ENCODE results near the gene VAX1.
A peak's percentile ranks its signal among the peaks of the same experiment; 100 is the strongest.

VAX1 gene

DNA sequence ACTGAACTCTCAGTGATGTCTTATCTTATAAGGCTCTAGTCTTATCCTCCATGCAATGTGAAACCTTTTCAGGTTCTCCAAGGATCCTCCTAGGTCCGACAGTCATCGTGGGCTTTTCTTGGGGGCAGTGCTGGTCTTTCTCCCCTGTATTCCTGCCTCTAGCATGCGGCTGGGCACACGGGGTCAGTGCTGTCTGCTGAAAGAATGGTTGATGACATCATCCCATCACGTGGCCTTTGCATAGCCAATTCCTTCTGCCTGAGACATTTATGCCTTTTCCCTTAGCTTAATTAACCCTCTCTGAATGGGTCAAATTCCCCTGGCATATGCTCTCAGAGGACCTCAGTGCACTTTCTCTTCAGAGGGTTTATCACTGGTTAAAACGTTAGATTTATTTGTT is 32.2 kb upstream of the VAX1 start:
- no peak for DNase-seq
- H3K4me1 ChIP-seq (ENCODE audit: control insufficient read depth, insufficient read depth, low read length, poor library complexity, severe bottlenecking), result peaks cover 8% of the 10 kb centered on the region
- H3K27me3 ChIP-seq (replicated peaks; ENCODE audit: control insufficient read depth, insufficient read depth, low read length, poor library complexity, severe bottlenecking), result peaks cover 53% of the 10 kb centered on the region
- no peaks in the 10 kb centered on the region for H3K36me3 ChIP-seq (ENCODE audit: control insufficient read depth, insufficient read depth, low read length)
- no peak overlapping the region for H3K27ac ChIP-seq (ENCODE audit: insufficient read depth, low read length, poor library complexity, severe bottlenecking)
- H3K9me3 ChIP-seq (ENCODE audit: control insufficient read depth, low read length), result no peaks in the 10 kb centered on the region
- H3K4me3 ChIP-seq (ENCODE audit: insufficient read depth, low read depth, low read length, poor library complexity, severe bottlenecking), result no peak overlapping the region

DNA sequence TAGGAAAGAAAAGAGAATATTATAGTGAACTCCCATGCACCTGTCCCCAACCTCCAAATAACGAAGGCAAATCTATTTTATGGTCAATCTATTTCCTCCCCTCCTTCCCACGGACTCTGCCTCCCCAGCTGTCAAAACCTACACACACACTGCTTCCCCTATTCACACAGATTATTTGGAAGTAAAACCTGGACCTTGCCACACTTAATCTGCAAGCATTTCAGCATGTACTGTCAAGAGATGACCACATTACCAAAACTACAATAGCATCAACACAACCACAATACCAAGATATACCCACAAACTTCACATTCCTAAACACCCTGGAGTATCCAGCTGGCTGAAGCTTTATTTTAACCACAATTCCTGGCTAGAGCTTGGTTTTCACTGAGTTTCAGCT is 31.4 kb upstream of the VAX1 start:
- H3K27ac ChIP-seq (ENCODE audit: insufficient read depth, low read length, poor library complexity, severe bottlenecking), result no peak overlapping the region
- H3K27me3 ChIP-seq (replicated peaks; ENCODE audit: control insufficient read depth, insufficient read depth, low read length, poor library complexity, severe bottlenecking), result peaks cover 59% of the 10 kb centered on the region
- no peak for DNase-seq
- H3K36me3 ChIP-seq (ENCODE audit: control insufficient read depth, insufficient read depth, low read length), result no peaks in the 10 kb centered on the region
- H3K4me1 ChIP-seq (ENCODE audit: control insufficient read depth, insufficient read depth, low read length, poor library complexity, severe bottlenecking), result peaks cover 15% of the 10 kb centered on the region
- no peaks in the 10 kb centered on the region for H3K9me3 ChIP-seq (ENCODE audit: control insufficient read depth, low read length)
- no peak overlapping the region for H3K4me3 ChIP-seq (ENCODE audit: insufficient read depth, low read depth, low read length, poor library complexity, severe bottlenecking)

DNA sequence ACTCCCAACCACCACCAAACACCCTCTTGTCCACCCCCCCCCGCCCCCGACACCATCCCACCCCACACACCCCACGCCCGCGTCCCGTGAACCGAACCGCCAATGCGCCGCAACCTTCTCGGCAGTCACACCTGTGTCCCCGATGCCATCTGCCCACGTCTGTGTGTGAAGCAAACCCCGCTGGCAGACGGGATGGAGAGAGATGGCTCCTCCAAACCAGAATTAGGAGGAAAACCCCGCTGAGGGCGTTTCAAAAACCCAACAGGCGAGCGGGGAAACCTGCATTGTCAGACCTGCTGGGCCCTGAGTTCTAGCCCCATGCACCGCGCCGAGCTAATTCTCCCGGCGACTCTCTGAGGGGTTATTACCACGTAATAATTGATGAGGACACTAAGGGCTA is 30.7 kb upstream of the VAX1 start:
- H3K36me3 ChIP-seq (ENCODE audit: control insufficient read depth, insufficient read depth, low read length), result no peaks in the 10 kb centered on the region
- peaks cover 61% of the 10 kb centered on the region for H3K27me3 ChIP-seq (replicated peaks; ENCODE audit: control insufficient read depth, insufficient read depth, low read length, poor library complexity, severe bottlenecking)
- H3K4me1 ChIP-seq (ENCODE audit: control insufficient read depth, insufficient read depth, low read length, poor library complexity, severe bottlenecking), result peaks cover 16% of the 10 kb centered on the region
- no peak for DNase-seq
- no peak overlapping the region for H3K4me3 ChIP-seq (ENCODE audit: insufficient read depth, low read depth, low read length, poor library complexity, severe bottlenecking)
- no peak overlapping the region for H3K27ac ChIP-seq (ENCODE audit: insufficient read depth, low read length, poor library complexity, severe bottlenecking)
- no peaks in the 10 kb centered on the region for H3K9me3 ChIP-seq (ENCODE audit: control insufficient read depth, low read length)

DNA sequence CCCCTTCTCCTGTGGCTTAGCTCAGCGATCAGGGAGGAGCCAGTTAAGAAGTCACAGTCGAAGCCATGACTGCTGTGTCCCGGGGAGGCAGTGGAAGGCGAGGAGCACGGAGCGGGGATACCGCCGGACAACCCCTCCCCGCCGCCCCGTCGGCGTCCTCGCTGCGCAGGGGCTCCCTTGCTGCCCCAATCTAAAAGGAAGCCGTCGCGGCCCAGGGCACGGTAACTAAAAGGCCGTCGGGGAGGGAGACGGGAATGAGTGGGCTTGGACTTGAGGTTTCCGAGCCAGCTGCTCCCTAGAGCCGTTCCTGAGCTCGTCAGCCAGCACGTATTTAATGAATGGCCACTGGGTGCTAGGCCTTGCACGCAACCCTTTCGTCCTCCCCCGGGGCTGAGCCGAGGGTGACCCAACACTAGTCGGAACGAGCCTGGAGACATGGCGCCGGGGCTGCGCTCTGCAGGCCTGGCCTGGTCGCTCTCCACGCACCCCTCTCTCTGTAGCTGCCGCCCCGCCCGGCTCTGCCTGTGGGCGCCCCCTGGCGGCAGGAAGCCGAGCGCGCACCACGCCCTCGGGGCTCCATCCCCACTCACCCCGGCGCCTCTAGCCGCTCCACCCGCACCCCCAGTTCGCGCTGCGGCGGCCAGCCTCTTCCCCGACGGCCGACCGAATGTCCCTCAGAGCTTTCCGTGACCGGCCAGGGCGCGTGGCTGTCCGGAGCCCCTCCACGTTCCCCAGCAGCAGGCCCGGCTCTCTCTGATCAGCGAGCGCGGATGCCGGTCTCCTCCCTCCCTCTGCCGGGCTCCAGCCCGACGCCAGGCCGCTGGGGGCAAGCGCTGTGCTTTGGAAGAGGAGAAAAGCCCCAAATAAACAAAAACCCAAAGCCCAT is 30.0 kb upstream of the VAX1 start:
- H3K36me3 ChIP-seq (ENCODE audit: control insufficient read depth, insufficient read depth, low read length), result no peaks in the 10 kb centered on the region
- peaks cover 23% of the 10 kb centered on the region for H3K4me1 ChIP-seq (ENCODE audit: control insufficient read depth, insufficient read depth, low read length, poor library complexity, severe bottlenecking)
- peak; percentile 20 to 44 (median 28) for DNase-seq
- H3K9me3 ChIP-seq (ENCODE audit: control insufficient read depth, low read length), result no peaks in the 10 kb centered on the region
- peak overlapping the region; percentile 12 for H3K4me3 ChIP-seq (ENCODE audit: insufficient read depth, low read depth, low read length, poor library complexity, severe bottlenecking)
- no peak overlapping the region for H3K27ac ChIP-seq (ENCODE audit: insufficient read depth, low read length, poor library complexity, severe bottlenecking)
- H3K27me3 ChIP-seq (replicated peaks; ENCODE audit: control insufficient read depth, insufficient read depth, low read length, poor library complexity, severe bottlenecking), result peaks cover 64% of the 10 kb centered on the region

DNA sequence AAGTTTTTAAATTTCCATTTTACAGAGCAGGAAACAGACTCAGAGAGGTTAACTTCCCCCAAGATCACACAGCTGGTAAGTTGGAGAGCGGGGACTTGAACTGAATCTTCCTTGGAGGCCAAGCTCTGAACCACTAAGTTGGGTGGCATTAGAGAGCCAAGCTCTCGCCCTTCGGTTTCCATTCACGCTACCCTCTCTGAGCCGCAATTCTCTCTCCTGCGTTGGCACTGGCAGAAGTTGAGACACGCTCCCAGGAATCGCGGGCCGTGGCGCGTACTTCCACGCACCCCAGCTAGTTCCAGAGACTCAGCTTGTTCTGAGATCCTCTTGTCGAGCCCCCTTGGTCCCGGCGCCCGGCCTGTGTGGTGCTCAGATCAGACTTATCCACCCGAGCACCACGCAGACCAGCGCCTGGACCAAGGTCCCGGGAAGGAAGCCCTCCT is 29.3 kb upstream of the VAX1 start:
- Histone ChIP-seq H3K27ac (ENCODE audit: insufficient read depth, low read length, poor library complexity, severe bottlenecking) (no peak overlapping the region), H3K9me3 (ENCODE audit: control insufficient read depth, low read length) (no peaks in the 10 kb centered on the region), H3K4me1 (ENCODE audit: control insufficient read depth, insufficient read depth, low read length, poor library complexity, severe bottlenecking) (peaks cover 30% of the 10 kb centered on the region), H3K4me3 (ENCODE audit: insufficient read depth, low read depth, low read length, poor library complexity, severe bottlenecking) (no peak overlapping the region), H3K27me3 (replicated peaks; ENCODE audit: control insufficient read depth, insufficient read depth, low read length, poor library complexity, severe bottlenecking) (peaks cover 67% of the 10 kb centered on the region), H3K36me3 (ENCODE audit: control insufficient read depth, insufficient read depth, low read length) (no peaks in the 10 kb centered on the region)
- no peak for DNase-seq

DNA sequence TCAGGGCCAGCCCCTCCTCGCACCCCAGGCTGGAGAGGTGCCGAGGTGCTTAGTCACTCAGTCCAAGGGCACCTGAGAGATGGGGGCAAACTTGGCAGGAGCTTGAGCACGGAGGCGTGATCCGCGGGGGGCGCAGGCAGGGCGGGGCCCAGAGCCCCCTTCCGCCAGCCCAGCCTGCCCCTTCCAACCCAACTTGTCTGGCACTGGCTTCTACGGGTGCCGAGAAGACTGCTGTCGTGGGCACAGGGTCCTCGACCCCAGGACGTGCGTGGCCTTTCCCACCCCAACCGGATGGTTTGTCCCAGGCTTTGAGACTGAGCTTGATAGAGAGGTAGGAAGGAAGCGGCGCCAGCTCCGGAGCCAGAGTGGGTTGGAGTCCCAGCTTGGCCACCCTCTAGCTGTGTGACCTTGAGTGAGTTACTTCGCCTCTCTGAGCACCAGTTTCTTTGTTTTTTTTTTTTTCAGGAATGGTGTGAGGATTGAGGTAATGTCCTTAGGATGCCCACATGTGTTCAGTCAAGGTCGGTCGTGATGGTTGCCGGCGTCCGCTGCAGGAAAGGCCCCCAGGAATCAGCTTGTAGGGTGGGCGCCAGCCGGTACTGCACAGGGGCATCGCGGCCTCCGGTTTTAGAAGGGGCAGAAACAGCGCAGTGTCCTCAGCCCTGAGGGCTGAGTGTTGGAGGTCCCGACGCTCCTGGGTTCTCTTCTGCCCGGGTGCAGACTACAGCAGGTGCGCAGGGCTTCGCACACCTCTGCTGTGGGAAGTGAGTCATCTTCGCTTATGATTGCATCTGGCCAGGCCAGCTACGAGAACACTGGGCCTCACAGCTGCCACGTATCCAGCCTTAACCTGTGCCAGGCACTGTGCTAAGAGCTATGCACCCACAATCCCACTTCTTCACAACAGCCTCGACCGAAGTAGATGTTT is 28.6 kb upstream of the VAX1 start:
- Histone ChIP-seq H3K4me3 (ENCODE audit: insufficient read depth, low read depth, low read length, poor library complexity, severe bottlenecking) (no peak overlapping the region), H3K27me3 (replicated peaks; ENCODE audit: control insufficient read depth, insufficient read depth, low read length, poor library complexity, severe bottlenecking) (peaks cover 70% of the 10 kb centered on the region), H3K27ac (ENCODE audit: insufficient read depth, low read length, poor library complexity, severe bottlenecking) (no peak overlapping the region), H3K9me3 (ENCODE audit: control insufficient read depth, low read length) (no peaks in the 10 kb centered on the region), H3K36me3 (ENCODE audit: control insufficient read depth, insufficient read depth, low read length) (no peaks in the 10 kb centered on the region), H3K4me1 (ENCODE audit: control insufficient read depth, insufficient read depth, low read length, poor library complexity, severe bottlenecking) (peaks cover 33% of the 10 kb centered on the region)
- no peak for DNase-seq

DNA sequence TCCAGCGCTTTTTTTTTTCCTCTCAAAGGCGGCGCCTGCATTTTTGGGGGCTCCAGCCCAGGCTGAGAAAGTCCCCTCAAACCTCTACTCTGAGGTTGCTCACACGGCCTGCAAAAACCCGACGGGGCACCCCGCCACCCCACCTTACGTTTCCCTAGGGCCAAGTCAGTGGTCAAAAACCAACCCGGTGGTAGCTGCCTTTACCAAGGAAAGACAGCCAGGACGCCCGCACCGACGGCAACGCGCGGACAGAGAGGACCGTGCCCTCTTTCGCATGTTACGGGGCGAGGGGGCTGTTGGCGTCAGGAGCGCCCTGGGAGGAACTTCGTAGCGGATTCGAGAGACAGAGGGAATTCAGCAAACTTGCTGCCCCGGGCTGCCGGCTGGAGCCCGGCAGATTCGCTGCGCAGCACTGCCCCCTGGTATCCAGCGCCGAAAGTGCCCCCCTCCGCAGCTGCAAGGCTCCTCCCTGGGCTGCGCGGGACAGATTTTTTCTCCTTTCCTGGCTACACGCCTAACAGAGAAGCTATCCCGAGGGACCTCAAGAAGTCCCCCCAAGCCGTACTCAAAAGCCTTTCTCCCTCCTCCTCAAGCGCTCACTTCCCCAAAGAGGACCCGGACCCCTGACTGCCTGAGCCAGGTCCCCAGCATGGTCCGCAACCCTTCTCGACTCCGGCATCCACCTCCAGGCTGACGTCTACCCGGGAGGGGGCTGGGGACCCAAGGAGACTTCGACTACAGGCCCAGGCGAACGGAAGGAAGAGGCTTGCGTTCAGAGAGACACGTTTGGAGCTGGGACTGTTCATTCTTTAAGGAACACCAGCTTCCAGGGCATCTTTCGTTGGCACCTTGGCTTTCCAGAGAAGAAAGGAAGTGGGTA is 27.7 kb upstream of the VAX1 start:
- no peak for DNase-seq
- peaks cover 33% of the 10 kb centered on the region for H3K4me1 ChIP-seq (ENCODE audit: control insufficient read depth, insufficient read depth, low read length, poor library complexity, severe bottlenecking)
- H3K4me3 ChIP-seq (ENCODE audit: insufficient read depth, low read depth, low read length, poor library complexity, severe bottlenecking), result no peak overlapping the region
- no peak overlapping the region for H3K27ac ChIP-seq (ENCODE audit: insufficient read depth, low read length, poor library complexity, severe bottlenecking)
- peaks cover 74% of the 10 kb centered on the region for H3K27me3 ChIP-seq (replicated peaks; ENCODE audit: control insufficient read depth, insufficient read depth, low read length, poor library complexity, severe bottlenecking)
- no peaks in the 10 kb centered on the region for H3K36me3 ChIP-seq (ENCODE audit: control insufficient read depth, insufficient read depth, low read length)
- no peaks in the 10 kb centered on the region for H3K9me3 ChIP-seq (ENCODE audit: control insufficient read depth, low read length)

DNA sequence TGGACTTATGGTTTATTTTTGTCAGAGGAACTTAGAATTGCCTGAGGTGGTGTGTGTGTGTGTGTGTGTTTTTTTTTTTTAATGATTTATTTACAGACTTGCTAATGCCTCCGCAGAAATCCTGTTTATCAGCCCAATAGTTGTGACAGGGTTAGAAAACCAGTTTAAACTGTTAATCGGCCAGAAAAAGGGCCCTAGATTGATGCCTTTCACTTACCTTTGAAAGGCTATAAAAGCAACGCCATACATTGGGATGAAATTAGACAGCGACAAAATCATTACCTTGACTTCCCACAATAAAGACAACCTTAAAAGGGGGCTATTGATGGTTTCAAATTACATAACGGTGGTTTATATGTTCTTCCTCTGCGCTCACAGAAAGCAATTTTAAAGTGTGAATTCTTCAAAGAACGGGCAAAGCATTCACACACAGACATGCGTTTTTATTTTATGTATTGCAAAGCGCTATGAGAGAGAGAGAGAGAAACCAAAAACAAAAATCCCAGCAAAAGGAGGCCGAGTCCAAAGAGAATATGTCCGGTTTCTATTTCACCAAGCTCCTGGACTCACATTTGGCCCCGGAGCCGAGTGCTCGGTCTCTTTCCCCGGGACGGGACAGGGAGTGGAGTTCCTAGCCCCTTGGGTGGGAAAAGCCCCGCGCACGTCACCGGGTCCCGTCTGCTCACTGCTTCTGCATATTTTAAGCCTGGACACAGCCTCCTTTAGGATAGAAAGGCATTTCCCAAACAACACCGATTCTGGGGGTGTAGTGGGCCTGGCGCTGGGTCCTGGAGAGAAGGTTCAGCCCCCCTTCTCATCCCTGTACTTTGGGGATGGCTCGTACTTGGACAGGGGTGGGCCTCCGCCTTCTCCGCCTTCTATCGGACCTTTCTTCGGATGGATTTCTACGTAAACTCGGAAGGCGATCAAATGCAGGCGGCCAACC is 26.8 kb upstream of the VAX1 start:
- Histone ChIP-seq H3K27ac (ENCODE audit: insufficient read depth, low read length, poor library complexity, severe bottlenecking) (no peak overlapping the region), H3K4me3 (ENCODE audit: insufficient read depth, low read depth, low read length, poor library complexity, severe bottlenecking) (no peak overlapping the region), H3K36me3 (ENCODE audit: control insufficient read depth, insufficient read depth, low read length) (no peaks in the 10 kb centered on the region), H3K4me1 (ENCODE audit: control insufficient read depth, insufficient read depth, low read length, poor library complexity, severe bottlenecking) (peaks cover 33% of the 10 kb centered on the region), H3K27me3 (replicated peaks; ENCODE audit: control insufficient read depth, insufficient read depth, low read length, poor library complexity, severe bottlenecking) (peaks cover 81% of the 10 kb centered on the region), H3K9me3 (ENCODE audit: control insufficient read depth, low read length) (no peaks in the 10 kb centered on the region)
- no peak for DNase-seq

All from effector memory CD4-positive, alpha-beta T cell (primary cell).